HG03108 (cell line): Measurements from ENCODE around the gene AVPR1A.

Experiments
- ATAC-seq: cut with Tn5 transposase; IDR thresholded peaks from one replicate; pipeline ENCODE4 v1.9.1; 2021; ENCODE audit warnings: moderate library complexity; ENCODE audit not compliant: unreplicated experiment

The AVPR1A gene

GRCh38 chr12:63095369-63095980 is 55.5 kb downstream of the AVPR1A start:
- ATAC-seq = no peak

- ATAC-seq = no peak
Observed at GRCh38 chr12:63093711-63094110, 57.3 kb downstream of the AVPR1A start.

- ATAC-seq = no peak
Observed at GRCh38 chr12:63093084-63093483, 57.9 kb downstream of the AVPR1A start.
